BJ (cell line): ENCODE data around the gene ADAMTS17. TPM values are rescaled to one million over a fixed set of nuclear protein-coding genes. Genes with fewer than 3 reads are reported as not detected.

Experiments used
- CTCF ChIA-PET: fragments of 350-600 bp; formaldehyde crosslinking; extraction: SDS; loops from one replicate; lab custom pipeline; 2021; ENCODE audit warnings: antibody characterized with exemption, inconsistent platforms; lab: Yijun Ruan, JAX
- POLR2A ChIA-PET: fragments of 300-600 bp; sonication (Branson Sonifier 250); formaldehyde crosslinking; extraction: SDS; loops from one replicate; lab custom pipeline; 2021; ENCODE audit warnings: antibody characterized with exemption; lab: Charles Lee
- DNase-seq: peaks from one replicate; pipeline ENCODE4 v3.0.0-alpha.2; 2011; ENCODE audit warnings: low read depth
- H3K27me3 ChIP-seq: 2 replicates; pipeline ENCODE4 v1.6.0; 2011; ENCODE audit warnings: low read length; ENCODE audit not compliant: control insufficient read depth, insufficient read depth
- H3K36me3 ChIP-seq: 2 replicates; pipeline ENCODE4 v1.5.1; 2011; ENCODE audit warnings: low read length; ENCODE audit not compliant: control insufficient read depth, insufficient read depth
- H3K4me3 ChIP-seq: 2 replicates; pipeline ENCODE4 v1.5.1; 2011; ENCODE audit warnings: low read depth, mild to moderate bottlenecking, control low read depth, low read length
- polyA plus RNA-seq: library from polyadenylated mRNA; depleted of rRNA; stranded (reverse); fragments of >200 nt; gene quantifications from 2 replicates; pipeline ENCODE4 v1.2.3, GENCODE V29; 2011
- TF ChIP-seq, protein P1 (sequence below): IDR thresholded peaks from 2 replicates; pipeline ENCODE4 v1.5.1; 2011; ENCODE audit warnings: low read depth, mild to moderate bottlenecking, control low read depth, inconsistent platforms, low read length, moderate library complexity; ENCODE audit not compliant: insufficient read depth

Gene ADAMTS17
- polyA plus RNA-seq, 1 experiment = not detected

DNA sequence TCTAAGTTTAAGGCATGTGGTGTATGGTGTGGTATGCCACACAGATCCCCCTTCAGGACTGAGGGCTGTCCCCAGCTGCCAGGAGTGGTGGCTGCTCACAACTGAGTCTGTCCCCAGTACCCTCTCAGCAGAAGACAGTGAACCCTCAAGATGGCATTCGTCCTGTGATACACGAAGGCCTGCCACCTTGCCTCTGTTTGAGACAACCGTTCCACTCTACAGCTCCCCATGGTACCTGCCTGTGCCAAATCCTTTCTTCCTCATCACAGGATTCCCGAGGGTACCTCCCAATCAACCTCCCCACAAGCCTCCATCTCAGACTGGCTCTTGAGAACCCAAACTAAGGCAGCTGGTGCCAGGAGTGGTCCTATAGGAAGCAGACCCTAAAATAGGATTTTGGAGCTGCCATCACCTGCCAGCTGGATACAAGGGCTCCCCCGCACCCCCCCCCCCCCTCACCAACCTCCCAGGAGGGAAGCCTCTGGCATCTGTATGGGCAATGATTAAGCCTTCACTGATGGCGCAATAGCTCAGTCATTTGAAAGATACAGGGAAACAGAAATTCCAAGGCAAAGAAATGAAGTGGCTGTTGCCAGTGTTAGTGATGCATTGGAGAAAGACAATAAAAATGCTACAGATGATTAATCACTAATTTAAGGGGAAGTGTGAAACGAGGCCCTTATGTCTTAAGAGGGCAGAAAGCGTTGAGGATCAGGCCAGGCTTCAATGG lies 378.5 kb downstream of the ADAMTS17 start:
- Histone ChIP-seq H3K36me3 (no peaks in the 10 kb centered on the region), H3K4me3 (no peak overlapping the region), H3K27me3 (no peaks in the 10 kb centered on the region)
- POLR2A ChIA-PET = no interaction called here
- DNase-seq = no peak
- TF ChIP-seq, protein P1, sequence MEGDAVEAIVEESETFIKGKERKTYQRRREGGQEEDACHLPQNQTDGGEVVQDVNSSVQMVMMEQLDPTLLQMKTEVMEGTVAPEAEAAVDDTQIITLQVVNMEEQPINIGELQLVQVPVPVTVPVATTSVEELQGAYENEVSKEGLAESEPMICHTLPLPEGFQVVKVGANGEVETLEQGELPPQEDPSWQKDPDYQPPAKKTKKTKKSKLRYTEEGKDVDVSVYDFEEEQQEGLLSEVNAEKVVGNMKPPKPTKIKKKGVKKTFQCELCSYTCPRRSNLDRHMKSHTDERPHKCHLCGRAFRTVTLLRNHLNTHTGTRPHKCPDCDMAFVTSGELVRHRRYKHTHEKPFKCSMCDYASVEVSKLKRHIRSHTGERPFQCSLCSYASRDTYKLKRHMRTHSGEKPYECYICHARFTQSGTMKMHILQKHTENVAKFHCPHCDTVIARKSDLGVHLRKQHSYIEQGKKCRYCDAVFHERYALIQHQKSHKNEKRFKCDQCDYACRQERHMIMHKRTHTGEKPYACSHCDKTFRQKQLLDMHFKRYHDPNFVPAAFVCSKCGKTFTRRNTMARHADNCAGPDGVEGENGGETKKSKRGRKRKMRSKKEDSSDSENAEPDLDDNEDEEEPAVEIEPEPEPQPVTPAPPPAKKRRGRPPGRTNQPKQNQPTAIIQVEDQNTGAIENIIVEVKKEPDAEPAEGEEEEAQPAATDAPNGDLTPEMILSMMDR = no peak
- CTCF ChIA-PET = no interaction called here

DNA sequence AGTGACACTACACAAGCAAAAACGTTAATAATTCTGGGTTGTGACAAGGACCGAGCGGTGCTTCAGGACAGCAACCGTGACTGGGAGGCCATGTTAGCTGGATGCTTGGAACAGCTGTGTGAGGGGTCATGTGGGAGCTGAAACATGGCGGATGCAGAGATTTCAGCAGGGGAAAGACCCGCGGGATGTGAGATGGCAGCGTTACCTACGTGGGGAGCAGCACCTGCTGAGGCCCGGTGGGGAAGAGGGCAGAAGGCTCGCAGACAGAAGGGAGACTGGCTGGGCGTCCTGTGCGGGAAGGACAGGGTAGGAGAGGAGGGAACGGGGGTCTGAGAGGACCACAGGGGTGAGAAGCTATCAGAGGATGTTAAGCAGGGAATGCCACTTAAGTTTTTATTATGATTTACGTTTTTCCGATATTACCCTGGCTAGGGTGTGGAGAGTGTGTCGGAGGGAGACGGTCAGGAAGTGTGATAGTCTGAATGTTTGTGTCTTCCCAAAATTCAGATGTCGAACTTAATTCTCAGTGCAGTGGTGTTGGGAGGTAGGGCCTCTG lies 379.7 kb downstream of the ADAMTS17 start:
- POLR2A ChIA-PET = no interaction called here
- CTCF ChIA-PET = interaction anchor here (0.6 kb wide), 1 partner anchor 862 kb away, joined by 4 read pairs; no protein-coding TSS in a partner anchor
- H3K27me3 ChIP-seq = no peaks in the 10 kb centered on the region
- DNase-seq = no peak
- no peaks in the 10 kb centered on the region for H3K36me3 ChIP-seq
- TF ChIP-seq, protein P1 = no peak
- H3K4me3 ChIP-seq = no peak overlapping the region

- no peaks in the 10 kb centered on the region for H3K36me3 ChIP-seq
- no peak for DNase-seq
- POLR2A ChIA-PET = no interaction called here
- H3K4me3 ChIP-seq = no peak overlapping the region
- H3K27me3 ChIP-seq = no peaks in the 10 kb centered on the region
- TF ChIP-seq, protein P1 = no peak
- CTCF ChIA-PET = no interaction called here
Measured at GRCh38 chr15:99961011-99961441, 380.7 kb downstream of the ADAMTS17 start.

DNA sequence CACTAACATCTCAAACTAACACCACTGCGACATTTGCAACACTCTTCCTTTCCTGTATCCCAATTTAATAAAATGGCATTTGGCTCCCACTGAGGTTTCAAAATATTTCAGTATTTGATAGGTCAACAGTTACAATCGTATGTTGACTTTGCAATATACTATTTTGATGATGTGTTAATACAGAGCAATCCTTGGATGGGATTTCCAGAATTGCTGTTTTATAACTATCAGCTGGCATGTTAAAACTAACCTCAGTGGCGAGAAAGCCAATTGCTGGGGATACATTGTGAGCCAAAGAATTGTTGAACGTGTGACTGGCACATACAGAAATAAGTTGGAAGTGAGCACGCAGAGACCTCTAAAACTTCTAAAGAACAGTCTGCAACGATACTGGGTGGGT lies 382.4 kb downstream of the ADAMTS17 start:
- ChIA-PET POLR2A (no interaction called here), CTCF (no interaction called here)
- DNase-seq = no peak
- Histone ChIP-seq H3K36me3 (no peaks in the 10 kb centered on the region), H3K27me3 (no peaks in the 10 kb centered on the region), H3K4me3 (no peak overlapping the region)
- TF ChIP-seq, protein P1 = no peak

GRCh38 chr15:99958426-99959097 lies 383.2 kb downstream of the ADAMTS17 start:
- H3K27me3 ChIP-seq = no peaks in the 10 kb centered on the region
- TF ChIP-seq, protein P1 = no peak
- CTCF ChIA-PET = no interaction called here
- POLR2A ChIA-PET = no interaction called here
- DNase-seq = no peak
- no peaks in the 10 kb centered on the region for H3K36me3 ChIP-seq
- H3K4me3 ChIP-seq = no peak overlapping the region
